Measurements from ENCODE around the gene FKBP15. TPM values are rescaled to one million over a fixed set of nuclear protein-coding genes. Genes with fewer than 3 reads are reported as not detected.

FKBP15 gene
- total and polyA plus RNA-seq, 4 donors: 18.2 to 47.0 (median 44.1) TPM

DNA sequence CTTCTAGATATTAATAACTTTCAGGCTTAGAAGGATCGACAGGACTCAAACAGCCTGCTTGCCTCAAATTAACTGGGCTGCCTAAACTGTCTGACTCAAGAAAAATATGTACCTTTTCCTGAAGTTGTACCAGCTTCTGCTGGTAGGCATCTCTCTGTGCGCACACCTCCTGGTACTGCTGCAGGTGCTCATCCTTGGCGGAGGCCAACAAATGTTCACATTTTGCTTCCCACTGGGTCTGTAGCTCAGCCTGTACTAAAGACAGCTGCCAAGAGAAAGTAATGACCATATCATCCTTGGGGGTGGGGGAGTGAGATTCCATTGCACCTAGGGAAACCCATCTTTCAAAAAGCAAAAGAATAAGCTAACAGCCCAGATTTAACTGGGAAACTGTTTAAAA is 47.7 kb downstream of the FKBP15 start:
- 96 to 98% methylated on average over 3 of the region's 3 CpGs for WGBS, 2 donors
- ATAC-seq (ENCODE audit: insufficient read depth, low FRiP score): no peak

DNA sequence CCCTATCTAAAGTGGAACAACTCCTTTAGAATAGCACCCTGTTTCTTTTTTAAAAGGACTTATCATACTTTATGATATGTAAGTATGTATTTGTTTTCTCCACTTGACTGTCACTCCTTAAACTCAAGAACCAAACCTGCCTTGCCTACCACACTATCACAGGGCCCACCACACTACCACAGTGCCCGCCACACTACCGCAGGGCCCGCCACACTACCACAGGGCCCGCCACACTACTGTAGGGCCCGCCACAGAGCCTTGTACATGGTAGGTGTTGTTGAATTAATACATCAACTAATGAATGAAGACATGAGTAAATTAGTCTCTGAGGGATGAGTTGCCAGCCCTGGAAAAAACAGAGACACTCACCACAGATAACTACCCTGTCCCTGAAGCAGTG is 52.3 kb downstream of the FKBP15 start:
- TF ChIP-seq, protein P1, sequence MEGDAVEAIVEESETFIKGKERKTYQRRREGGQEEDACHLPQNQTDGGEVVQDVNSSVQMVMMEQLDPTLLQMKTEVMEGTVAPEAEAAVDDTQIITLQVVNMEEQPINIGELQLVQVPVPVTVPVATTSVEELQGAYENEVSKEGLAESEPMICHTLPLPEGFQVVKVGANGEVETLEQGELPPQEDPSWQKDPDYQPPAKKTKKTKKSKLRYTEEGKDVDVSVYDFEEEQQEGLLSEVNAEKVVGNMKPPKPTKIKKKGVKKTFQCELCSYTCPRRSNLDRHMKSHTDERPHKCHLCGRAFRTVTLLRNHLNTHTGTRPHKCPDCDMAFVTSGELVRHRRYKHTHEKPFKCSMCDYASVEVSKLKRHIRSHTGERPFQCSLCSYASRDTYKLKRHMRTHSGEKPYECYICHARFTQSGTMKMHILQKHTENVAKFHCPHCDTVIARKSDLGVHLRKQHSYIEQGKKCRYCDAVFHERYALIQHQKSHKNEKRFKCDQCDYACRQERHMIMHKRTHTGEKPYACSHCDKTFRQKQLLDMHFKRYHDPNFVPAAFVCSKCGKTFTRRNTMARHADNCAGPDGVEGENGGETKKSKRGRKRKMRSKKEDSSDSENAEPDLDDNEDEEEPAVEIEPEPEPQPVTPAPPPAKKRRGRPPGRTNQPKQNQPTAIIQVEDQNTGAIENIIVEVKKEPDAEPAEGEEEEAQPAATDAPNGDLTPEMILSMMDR (IDR thresholded peaks at IDR 0.05; ENCODE audit: control extremely low read depth, extremely low read depth): no peak
- ATAC-seq (ENCODE audit: insufficient read depth, low FRiP score) (no peak), DNase-seq (no peak)
- WGBS, 2 donors: 98 to 99% methylated on average over 5 of the region's 5 CpGs
- Histone ChIP-seq H3K27ac (ENCODE audit: low read depth in 1 of 2, low read length in 1 of 2) (no peak overlapping the region), H3K9me3 (ENCODE audit: control insufficient read depth in 4 of 4, insufficient read depth in 3 of 4, low read length in 3 of 4) (no peaks in the 10 kb centered on the region), H3K9ac (ENCODE audit: insufficient read depth in 1 of 2, low read length in 2 of 2) (no peak overlapping the region), H3K4me3 (no peak overlapping the region), H3K36me3 (ENCODE audit: control insufficient read depth in 4 of 4, insufficient read depth in 4 of 4, low read length in 4 of 4) (peaks cover 41 to 71% (median 61%) of the 10 kb centered on the region in 4 donors), H3K4me1 (ENCODE audit: control insufficient read depth in 5 of 5, insufficient read depth in 5 of 5, low read length in 5 of 5) (peaks cover 0 to 3% (median 0%) of the 10 kb centered on the region in 5 donors), H3K27me3 (ENCODE audit: control insufficient read depth in 3 of 3, insufficient read depth in 3 of 3, low read length in 2 of 3) (no peaks in the 10 kb centered on the region)

More for the DNA sequence above, 47.7 kb downstream of the FKBP15 start:
- Histone ChIP-seq H3K36me3 (ENCODE audit: control insufficient read depth in 4 of 4, insufficient read depth in 4 of 4, low read length in 4 of 4) (peaks cover 48 to 62% (median 51%) of the 10 kb centered on the region in 4 donors), H3K27me3 (ENCODE audit: control insufficient read depth in 3 of 3, insufficient read depth in 3 of 3, low read length in 2 of 3) (no peaks in the 10 kb centered on the region), H3K9ac (ENCODE audit: insufficient read depth in 1 of 2, low read length in 2 of 2) (no peak overlapping the region), H3K4me3 (no peak overlapping the region), H3K9me3 (ENCODE audit: control insufficient read depth in 4 of 4, insufficient read depth in 3 of 4, low read length in 3 of 4) (peaks cover 0 to 2% (median 0%) of the 10 kb centered on the region in 4 donors), H3K27ac (ENCODE audit: low read depth in 1 of 2, low read length in 1 of 2) (no peak overlapping the region), H3K4me1 (ENCODE audit: control insufficient read depth in 5 of 5, insufficient read depth in 5 of 5, low read length in 5 of 5) (no peaks in the 10 kb centered on the region)
- no peak for DNase-seq
- TF ChIP-seq, protein P1 (IDR thresholded peaks at IDR 0.05; ENCODE audit: control extremely low read depth, extremely low read depth): no peak

DNA sequence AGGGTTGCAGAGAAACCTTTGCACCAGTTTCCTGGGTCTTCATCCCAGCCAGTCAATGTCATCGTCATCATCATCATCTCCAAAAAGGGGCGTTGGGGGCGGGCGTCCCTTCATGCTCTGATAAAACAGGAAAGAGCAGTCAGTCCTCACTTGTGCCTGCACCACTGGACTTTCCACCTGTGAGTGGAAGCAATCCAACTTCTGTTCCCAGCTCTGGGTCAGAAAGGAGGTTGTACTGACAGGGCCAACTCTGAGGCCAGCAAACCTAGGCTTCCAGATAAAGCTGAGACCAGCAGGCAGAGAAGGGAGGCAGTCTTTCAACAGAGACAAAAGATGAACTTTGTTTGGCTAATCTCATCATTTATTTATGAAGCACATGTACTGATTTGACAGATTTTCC is 55.0 kb downstream of the FKBP15 start:
- ATAC-seq (ENCODE audit: insufficient read depth, low FRiP score): no peak
- WGBS, 2 donors: 94 to 96% methylated on average over 4 of the region's 4 CpGs
- Histone ChIP-seq H3K4me1 (ENCODE audit: control insufficient read depth in 5 of 5, insufficient read depth in 5 of 5, low read length in 5 of 5) (peaks cover 0 to 3% (median 0%) of the 10 kb centered on the region in 5 donors), H3K27me3 (ENCODE audit: control insufficient read depth in 3 of 3, insufficient read depth in 3 of 3, low read length in 2 of 3) (no peaks in the 10 kb centered on the region), H3K9ac (ENCODE audit: insufficient read depth in 1 of 2, low read length in 2 of 2) (no peak overlapping the region), H3K36me3 (ENCODE audit: control insufficient read depth in 4 of 4, insufficient read depth in 4 of 4, low read length in 4 of 4) (peaks cover 41 to 77% (median 63%) of the 10 kb centered on the region in 4 donors), H3K9me3 (ENCODE audit: control insufficient read depth in 4 of 4, insufficient read depth in 3 of 4, low read length in 3 of 4) (no peaks in the 10 kb centered on the region), H3K27ac (ENCODE audit: low read depth in 1 of 2, low read length in 1 of 2) (no peak overlapping the region), H3K4me3 (no peak overlapping the region)
- DNase-seq: no peak
- TF ChIP-seq, protein P1 (IDR thresholded peaks at IDR 0.05; ENCODE audit: control extremely low read depth, extremely low read depth): no peak

Measured in lung (tissue), 12 donors.